ENCODE results near the gene HDAC9. TPM values are rescaled to one million over a fixed set of nuclear protein-coding genes. Genes with fewer than 3 reads are reported as not detected.
"Not testable (repeated sequence)": the region's sequence is repeated elsewhere in the genome, so short reads cannot be mapped to it uniquely, and the experiment has no call there.

HDAC9 gene
- total and polyA plus RNA-seq, 2 donors (not counting 1 experiment from before 2014, with no cell fraction given), result 2.9 to 7.9 TPM

DNA sequence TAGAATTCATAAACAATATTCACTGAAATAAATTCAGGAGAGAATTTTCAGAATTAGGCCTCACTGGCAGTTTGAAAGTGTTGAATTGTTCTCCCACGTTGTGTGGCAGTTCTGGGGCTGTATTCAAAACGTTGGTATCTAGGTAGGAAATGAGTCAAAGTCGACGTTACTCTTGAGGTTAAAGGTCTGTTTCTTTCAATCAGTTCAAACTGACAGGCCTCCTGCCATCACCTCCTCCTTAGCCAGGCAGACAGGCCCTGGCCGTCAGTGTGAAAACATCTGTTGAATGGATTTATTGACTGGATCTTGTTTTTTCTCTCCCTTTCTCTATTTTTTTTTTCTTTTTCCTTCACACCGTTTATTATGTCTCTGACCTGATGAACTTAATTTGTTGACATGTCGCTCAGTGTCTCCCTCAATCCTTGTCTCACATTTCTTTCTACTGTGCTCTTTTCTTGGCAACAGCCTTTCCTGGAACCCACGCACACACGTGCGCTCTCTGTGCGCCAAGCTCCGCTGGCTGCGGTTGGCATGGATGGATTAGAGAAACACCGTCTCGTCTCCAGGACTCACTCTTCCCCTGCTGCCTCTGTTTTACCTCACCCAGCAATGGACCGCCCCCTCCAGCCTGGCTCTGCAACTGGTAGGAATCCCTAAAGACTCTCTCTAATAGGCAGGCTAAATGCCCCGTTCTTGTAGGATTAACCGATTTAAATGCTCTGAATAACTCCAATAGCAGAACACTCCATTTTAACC is 231.7 kb downstream of the HDAC9 start:
- Histone ChIP-seq H3K9ac (ENCODE audit: insufficient read depth, low read length) (no peak overlapping the region), H3K4me3 (replicated peaks in 1 of 4; ENCODE audit: control extremely low read depth in 1 of 4, insufficient read depth in 1 of 4, low read depth in 3 of 4, low read length in 4 of 4) (no peak overlapping the region), H3K27ac (ENCODE audit: insufficient read depth, low read length) (no peak overlapping the region), H3K4me2 (ENCODE audit: extremely low read depth, insufficient read depth, low read length) (no peak overlapping the region), H3K9me3 (ENCODE audit: control insufficient read depth, insufficient read depth, low read depth, low read length) (no peaks in the 10 kb centered on the region), H2AFZ (ENCODE audit: low read length) (peak overlapping the region; percentile 63), H3K79me2 (ENCODE audit: control insufficient read depth, insufficient read depth, low read length) (no peaks in the 10 kb centered on the region), H3K4me1 (ENCODE audit: control insufficient read depth, extremely low read depth, insufficient read depth, low read length) (no peaks in the 10 kb centered on the region), H4K20me1 (ENCODE audit: control insufficient read depth, extremely low read depth, insufficient read depth, low read length) (no peaks in the 10 kb centered on the region), H3K36me3 (ENCODE audit: control insufficient read depth, insufficient read depth, low read length) (no peaks in the 10 kb centered on the region), H3K27me3 (ENCODE audit: control insufficient read depth, insufficient read depth, low read length) (no peaks in the 10 kb centered on the region)
- peak in 1 of 2 donors; percentile 11 for DNase-seq (ENCODE audit: low read depth in 2 of 2)
- no peak for TF ChIP-seq EZH2 (IDR thresholded peaks at IDR 0.05; ENCODE audit: low read length, missing control alignments)
- TF ChIP-seq, protein P1, sequence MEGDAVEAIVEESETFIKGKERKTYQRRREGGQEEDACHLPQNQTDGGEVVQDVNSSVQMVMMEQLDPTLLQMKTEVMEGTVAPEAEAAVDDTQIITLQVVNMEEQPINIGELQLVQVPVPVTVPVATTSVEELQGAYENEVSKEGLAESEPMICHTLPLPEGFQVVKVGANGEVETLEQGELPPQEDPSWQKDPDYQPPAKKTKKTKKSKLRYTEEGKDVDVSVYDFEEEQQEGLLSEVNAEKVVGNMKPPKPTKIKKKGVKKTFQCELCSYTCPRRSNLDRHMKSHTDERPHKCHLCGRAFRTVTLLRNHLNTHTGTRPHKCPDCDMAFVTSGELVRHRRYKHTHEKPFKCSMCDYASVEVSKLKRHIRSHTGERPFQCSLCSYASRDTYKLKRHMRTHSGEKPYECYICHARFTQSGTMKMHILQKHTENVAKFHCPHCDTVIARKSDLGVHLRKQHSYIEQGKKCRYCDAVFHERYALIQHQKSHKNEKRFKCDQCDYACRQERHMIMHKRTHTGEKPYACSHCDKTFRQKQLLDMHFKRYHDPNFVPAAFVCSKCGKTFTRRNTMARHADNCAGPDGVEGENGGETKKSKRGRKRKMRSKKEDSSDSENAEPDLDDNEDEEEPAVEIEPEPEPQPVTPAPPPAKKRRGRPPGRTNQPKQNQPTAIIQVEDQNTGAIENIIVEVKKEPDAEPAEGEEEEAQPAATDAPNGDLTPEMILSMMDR (conservative IDR thresholded peaks at IDR 0.05 in 1 of 2, IDR thresholded peaks at IDR 0.05 in 1 of 2; ENCODE audit: low read depth in 1 of 2, low read length in 2 of 2), result no peak

DNA sequence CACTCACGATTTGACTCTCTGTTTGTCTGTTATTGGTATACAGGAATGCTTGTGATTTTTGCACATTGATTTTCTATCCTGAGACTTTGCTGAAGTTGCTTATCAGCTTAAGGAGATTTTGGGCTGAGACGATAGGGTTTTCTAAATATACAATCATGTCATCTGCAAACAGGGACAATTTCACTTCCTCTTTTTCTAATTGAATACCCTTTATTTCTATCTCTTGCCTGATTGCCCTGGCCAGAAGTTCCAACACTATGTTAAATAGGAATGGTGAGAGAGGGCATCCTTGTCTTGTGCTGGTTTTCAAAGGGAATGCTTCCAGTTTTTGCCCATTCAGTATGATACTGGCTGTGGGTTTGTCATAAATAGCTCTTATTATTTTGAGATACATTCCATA is 240.5 kb downstream of the HDAC9 start:
- not testable (repeated sequence) for H3K9me3 ChIP-seq (ENCODE audit: control insufficient read depth, insufficient read depth, low read depth, low read length); H4K20me1 ChIP-seq (ENCODE audit: control insufficient read depth, extremely low read depth, insufficient read depth, low read length); H3K9ac ChIP-seq (ENCODE audit: insufficient read depth, low read length); H3K4me2 ChIP-seq (ENCODE audit: extremely low read depth, insufficient read depth, low read length); H3K79me2 ChIP-seq (ENCODE audit: control insufficient read depth, insufficient read depth, low read length); H3K36me3 ChIP-seq (ENCODE audit: control insufficient read depth, insufficient read depth, low read length); DNase-seq (ENCODE audit: low read depth in 2 of 2); H2AFZ ChIP-seq (ENCODE audit: low read length); H3K27me3 ChIP-seq (ENCODE audit: control insufficient read depth, insufficient read depth, low read length); H3K4me3 ChIP-seq (replicated peaks in 1 of 4; ENCODE audit: control extremely low read depth in 1 of 4, insufficient read depth in 1 of 4, low read depth in 3 of 4, low read length in 4 of 4); H3K27ac ChIP-seq (ENCODE audit: insufficient read depth, low read length); H3K4me1 ChIP-seq (ENCODE audit: control insufficient read depth, extremely low read depth, insufficient read depth, low read length)

DNA sequence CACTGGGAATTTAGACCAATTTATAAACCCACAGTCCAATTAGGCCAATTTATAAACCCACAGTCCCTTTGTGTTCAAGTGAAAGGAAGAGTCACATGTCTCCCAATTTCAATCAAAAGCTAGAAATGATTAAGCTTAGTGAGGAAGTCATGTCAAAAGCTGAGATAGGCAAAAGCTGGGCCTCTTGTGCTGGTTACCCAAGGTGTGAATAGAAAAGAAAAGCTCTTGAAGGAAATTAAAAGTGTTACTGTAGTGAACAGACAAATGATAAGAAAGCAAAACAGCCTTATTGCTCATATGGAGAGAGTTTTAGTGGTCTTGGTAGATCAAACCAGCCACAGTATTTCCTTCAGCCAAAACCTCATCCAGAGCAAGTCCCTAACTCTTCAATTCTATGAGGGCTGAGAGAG is 245.0 kb downstream of the HDAC9 start:
- Histone ChIP-seq H3K27me3 (ENCODE audit: control insufficient read depth, insufficient read depth, low read length) (no peaks in the 10 kb centered on the region), H3K27ac (ENCODE audit: insufficient read depth, low read length) (no peak overlapping the region), H3K79me2 (ENCODE audit: control insufficient read depth, insufficient read depth, low read length) (no peaks in the 10 kb centered on the region), H3K9ac (ENCODE audit: insufficient read depth, low read length) (no peak overlapping the region), H3K9me3 (ENCODE audit: control insufficient read depth, insufficient read depth, low read depth, low read length) (no peaks in the 10 kb centered on the region), H4K20me1 (ENCODE audit: control insufficient read depth, extremely low read depth, insufficient read depth, low read length) (no peaks in the 10 kb centered on the region), H3K36me3 (ENCODE audit: control insufficient read depth, insufficient read depth, low read length) (no peaks in the 10 kb centered on the region), H2AFZ (ENCODE audit: low read length) (no peak overlapping the region), H3K4me1 (ENCODE audit: control insufficient read depth, extremely low read depth, insufficient read depth, low read length) (no peaks in the 10 kb centered on the region), H3K4me3 (replicated peaks in 1 of 4; ENCODE audit: control extremely low read depth in 1 of 4, insufficient read depth in 1 of 4, low read depth in 3 of 4, low read length in 4 of 4) (no peak overlapping the region), H3K4me2 (ENCODE audit: extremely low read depth, insufficient read depth, low read length) (no peak overlapping the region)
- TF ChIP-seq, protein P1 (conservative IDR thresholded peaks at IDR 0.05 in 1 of 2, IDR thresholded peaks at IDR 0.05 in 1 of 2; ENCODE audit: low read depth in 1 of 2, low read length in 2 of 2), result no peak
- TF ChIP-seq EZH2 (IDR thresholded peaks at IDR 0.05; ENCODE audit: low read length, missing control alignments), result no peak
- DNase-seq (ENCODE audit: low read depth in 2 of 2), result no peak

Measured in fibroblast of lung (primary cell).